ENCODE measurements around the gene ALG9. TPM values are rescaled to one million over a fixed set of nuclear protein-coding genes. Genes with fewer than 3 reads are reported as not detected.

ALG9 gene
- total RNA-seq, 1 donor from 2014 or later = 69.4 TPM

- no peaks in the 10 kb centered on the region for H3K36me3 Mint-ChIP-seq (ENCODE audit: unreplicated experiment)
- no peak overlapping the region for H3K4me3 Mint-ChIP-seq (ENCODE audit: unreplicated experiment)
- H3K9me3 Mint-ChIP-seq (ENCODE audit: unreplicated experiment) = no peaks in the 10 kb centered on the region
- no peaks in the 10 kb centered on the region for H3K4me1 Mint-ChIP-seq (ENCODE audit: low read depth, unreplicated experiment)
- TF ChIP-seq CTCF (IDR thresholded peaks at IDR 0.05; ENCODE audit: partially characterized antibody, unreplicated experiment) = no peak
- H3K27ac Mint-ChIP-seq (ENCODE audit: unreplicated experiment) = no peak overlapping the region
- H3K27me3 Mint-ChIP-seq (ENCODE audit: unreplicated experiment) = no peaks in the 10 kb centered on the region
- no peak for DNase-seq
Observed at GRCh38 chr11:111843661-111844060, 27.7 kb downstream of the ALG9 start.

GRCh38 chr11:111841370-111842053, 29.9 kb downstream of the ALG9 start:
- Mint-ChIP-seq H3K4me1 (ENCODE audit: low read depth, unreplicated experiment) (no peaks in the 10 kb centered on the region), H3K9me3 (ENCODE audit: unreplicated experiment) (no peaks in the 10 kb centered on the region), H3K4me3 (ENCODE audit: unreplicated experiment) (no peak overlapping the region), H3K36me3 (ENCODE audit: unreplicated experiment) (no peaks in the 10 kb centered on the region), H3K27me3 (ENCODE audit: unreplicated experiment) (no peaks in the 10 kb centered on the region), H3K27ac (ENCODE audit: unreplicated experiment) (no peak overlapping the region)
- peak; percentile 96 for TF ChIP-seq CTCF (IDR thresholded peaks at IDR 0.05; ENCODE audit: partially characterized antibody, unreplicated experiment)
- peak; percentile 91 for DNase-seq

- no peak for TF ChIP-seq CTCF (IDR thresholded peaks at IDR 0.05; ENCODE audit: partially characterized antibody, unreplicated experiment)
- Mint-ChIP-seq H3K27me3 (ENCODE audit: unreplicated experiment) (no peaks in the 10 kb centered on the region), H3K4me1 (ENCODE audit: low read depth, unreplicated experiment) (no peaks in the 10 kb centered on the region), H3K9me3 (ENCODE audit: unreplicated experiment) (no peaks in the 10 kb centered on the region), H3K36me3 (ENCODE audit: unreplicated experiment) (no peaks in the 10 kb centered on the region), H3K27ac (ENCODE audit: unreplicated experiment) (no peak overlapping the region), H3K4me3 (ENCODE audit: unreplicated experiment) (no peak overlapping the region)
- DNase-seq = no peak
Observed at GRCh38 chr11:111840143-111840542, 31.2 kb downstream of the ALG9 start.

GRCh38 chr11:111838054-111838453, 33.3 kb downstream of the ALG9 start:
- no peaks in the 10 kb centered on the region for H3K36me3 Mint-ChIP-seq (ENCODE audit: unreplicated experiment)
- H3K27ac Mint-ChIP-seq (ENCODE audit: unreplicated experiment) = no peak overlapping the region
- H3K4me1 Mint-ChIP-seq (ENCODE audit: low read depth, unreplicated experiment) = peaks cover 17% of the 10 kb centered on the region
- no peak for TF ChIP-seq CTCF (IDR thresholded peaks at IDR 0.05; ENCODE audit: partially characterized antibody, unreplicated experiment)
- H3K4me3 Mint-ChIP-seq (ENCODE audit: unreplicated experiment) = no peak overlapping the region
- DNase-seq = no peak
- no peaks in the 10 kb centered on the region for H3K27me3 Mint-ChIP-seq (ENCODE audit: unreplicated experiment)
- H3K9me3 Mint-ChIP-seq (ENCODE audit: unreplicated experiment) = no peaks in the 10 kb centered on the region

- TF ChIP-seq CTCF (IDR thresholded peaks at IDR 0.05; ENCODE audit: partially characterized antibody, unreplicated experiment) = no peak
- no peaks in the 10 kb centered on the region for H3K27me3 Mint-ChIP-seq (ENCODE audit: unreplicated experiment)
- no peaks in the 10 kb centered on the region for H3K9me3 Mint-ChIP-seq (ENCODE audit: unreplicated experiment)
- peaks cover 17% of the 10 kb centered on the region for H3K4me1 Mint-ChIP-seq (ENCODE audit: low read depth, unreplicated experiment)
- no peak for DNase-seq
- no peaks in the 10 kb centered on the region for H3K36me3 Mint-ChIP-seq (ENCODE audit: unreplicated experiment)
- no peak overlapping the region for H3K27ac Mint-ChIP-seq (ENCODE audit: unreplicated experiment)
- no peak overlapping the region for H3K4me3 Mint-ChIP-seq (ENCODE audit: unreplicated experiment)
Observed at GRCh38 chr11:111837366-111837891, 34.0 kb downstream of the ALG9 start.

Measured in glutamatergic neuron (in vitro differentiated cells).